ENCODE data around the gene TMEM161A.
"Not testable (repeated sequence)": the region's sequence is repeated elsewhere in the genome, so short reads cannot be mapped to it uniquely, and the experiment has no call there.

Gene TMEM161A

DNA sequence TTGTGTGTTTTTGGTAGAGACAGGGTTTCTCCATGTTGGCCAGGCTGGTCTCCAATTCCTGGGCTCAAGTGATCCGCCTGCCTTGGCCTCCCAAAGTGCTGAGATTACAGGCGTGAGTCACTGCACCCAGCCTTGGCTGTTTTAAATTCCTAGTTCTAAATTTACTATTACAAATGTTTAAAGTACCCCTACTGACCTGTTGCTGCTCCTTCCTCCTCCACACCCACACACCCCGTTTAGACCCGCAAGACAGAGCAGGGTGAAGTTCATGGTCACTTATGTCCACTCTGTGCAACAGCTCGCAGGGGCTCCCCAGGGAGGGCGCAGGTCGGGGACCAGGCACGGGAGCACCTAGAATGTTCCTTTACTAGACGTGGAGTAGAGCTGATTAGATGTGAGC, 28.7 kb downstream of the TMEM161A start:
- no peak overlapping the region for H3K4me3 ChIP-seq (ENCODE audit: low read length)
- DNase-seq (ENCODE audit: low read depth): no peak
- TF ChIP-seq, protein P1, sequence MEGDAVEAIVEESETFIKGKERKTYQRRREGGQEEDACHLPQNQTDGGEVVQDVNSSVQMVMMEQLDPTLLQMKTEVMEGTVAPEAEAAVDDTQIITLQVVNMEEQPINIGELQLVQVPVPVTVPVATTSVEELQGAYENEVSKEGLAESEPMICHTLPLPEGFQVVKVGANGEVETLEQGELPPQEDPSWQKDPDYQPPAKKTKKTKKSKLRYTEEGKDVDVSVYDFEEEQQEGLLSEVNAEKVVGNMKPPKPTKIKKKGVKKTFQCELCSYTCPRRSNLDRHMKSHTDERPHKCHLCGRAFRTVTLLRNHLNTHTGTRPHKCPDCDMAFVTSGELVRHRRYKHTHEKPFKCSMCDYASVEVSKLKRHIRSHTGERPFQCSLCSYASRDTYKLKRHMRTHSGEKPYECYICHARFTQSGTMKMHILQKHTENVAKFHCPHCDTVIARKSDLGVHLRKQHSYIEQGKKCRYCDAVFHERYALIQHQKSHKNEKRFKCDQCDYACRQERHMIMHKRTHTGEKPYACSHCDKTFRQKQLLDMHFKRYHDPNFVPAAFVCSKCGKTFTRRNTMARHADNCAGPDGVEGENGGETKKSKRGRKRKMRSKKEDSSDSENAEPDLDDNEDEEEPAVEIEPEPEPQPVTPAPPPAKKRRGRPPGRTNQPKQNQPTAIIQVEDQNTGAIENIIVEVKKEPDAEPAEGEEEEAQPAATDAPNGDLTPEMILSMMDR (conservative IDR thresholded peaks at IDR 0.05; ENCODE audit: low read length): no peak

GRCh38 chr19:19107654-19108053, 30.6 kb downstream of the TMEM161A start:
- no peak for DNase-seq (ENCODE audit: low read depth)
- H3K4me3 ChIP-seq (ENCODE audit: low read length): no peak overlapping the region
- TF ChIP-seq, protein P1 (conservative IDR thresholded peaks at IDR 0.05; ENCODE audit: low read length): no peak

GRCh38 chr19:19106938-19107337, 31.3 kb downstream of the TMEM161A start:
- not testable (repeated sequence) for DNase-seq (ENCODE audit: low read depth); H3K4me3 ChIP-seq (ENCODE audit: low read length)

- H3K4me3 ChIP-seq (ENCODE audit: low read length): peak overlapping the region; percentile 51
- TF ChIP-seq, protein P1 (conservative IDR thresholded peaks at IDR 0.05; ENCODE audit: low read length): no peak
- no peak for DNase-seq (ENCODE audit: low read depth)
Observed at GRCh38 chr19:19106056-19106551, 32.2 kb downstream of the TMEM161A start.

DNA sequence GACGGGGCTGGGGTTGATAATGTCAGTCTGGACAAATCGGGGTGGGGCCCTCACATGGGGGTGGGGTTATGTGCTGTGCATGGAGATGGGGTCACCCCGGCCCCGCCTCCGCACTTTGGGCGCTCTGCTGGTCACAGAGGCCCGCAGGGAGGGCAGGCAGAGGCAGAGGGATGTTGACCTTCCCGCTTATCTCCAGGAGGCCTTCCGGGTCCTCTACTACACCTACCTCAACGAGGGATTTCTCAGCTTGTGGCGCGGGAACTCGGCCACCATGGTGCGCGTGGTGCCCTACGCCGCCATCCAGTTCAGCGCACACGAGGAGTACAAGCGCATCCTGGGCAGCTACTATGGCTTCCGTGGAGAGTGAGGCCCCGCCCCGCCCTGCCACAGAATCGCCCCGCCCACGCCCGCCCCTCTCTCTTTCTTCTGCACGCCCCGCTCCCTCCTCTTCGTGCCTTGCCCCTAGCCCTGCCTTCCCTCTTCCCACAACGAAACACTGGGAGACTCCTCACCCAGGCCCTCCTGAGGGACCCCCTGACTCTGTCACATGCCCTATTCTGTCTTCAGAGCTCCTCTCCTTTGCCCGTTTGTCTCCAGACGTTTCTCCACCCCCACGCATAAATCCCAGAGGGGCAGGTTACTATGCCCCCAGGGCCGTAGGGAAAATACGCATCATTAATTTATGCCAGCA, 32.8 kb downstream of the TMEM161A start:
- peak; percentile 31 for DNase-seq (ENCODE audit: low read depth)
- TF ChIP-seq, protein P1 (conservative IDR thresholded peaks at IDR 0.05; ENCODE audit: low read length): no peak
- peak overlapping the region; percentile 51 for H3K4me3 ChIP-seq (ENCODE audit: low read length)

DNA sequence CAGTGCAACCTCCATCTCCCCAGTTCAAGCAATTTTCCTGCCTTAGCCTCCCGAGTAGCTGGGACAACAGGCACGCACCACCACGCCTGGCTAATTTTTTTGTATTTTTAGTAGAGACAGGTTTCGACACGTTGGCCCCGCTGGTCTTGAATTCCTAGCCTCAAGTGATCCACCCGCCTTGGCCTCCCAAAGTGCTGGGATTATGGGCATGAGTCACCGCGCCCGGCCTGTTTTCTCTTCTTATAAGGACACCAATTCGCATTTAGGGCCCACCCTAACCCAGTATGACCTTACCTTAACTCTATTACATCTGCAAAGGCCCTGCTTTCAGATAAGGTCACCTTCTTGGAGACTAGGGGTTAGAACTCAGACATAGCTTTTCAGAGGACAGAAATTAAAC, 35.1 kb downstream of the TMEM161A start:
- DNase-seq (ENCODE audit: low read depth): no peak
- H3K4me3 ChIP-seq (ENCODE audit: low read length): no peak overlapping the region
- TF ChIP-seq, protein P1 (conservative IDR thresholded peaks at IDR 0.05; ENCODE audit: low read length): no peak

DNA sequence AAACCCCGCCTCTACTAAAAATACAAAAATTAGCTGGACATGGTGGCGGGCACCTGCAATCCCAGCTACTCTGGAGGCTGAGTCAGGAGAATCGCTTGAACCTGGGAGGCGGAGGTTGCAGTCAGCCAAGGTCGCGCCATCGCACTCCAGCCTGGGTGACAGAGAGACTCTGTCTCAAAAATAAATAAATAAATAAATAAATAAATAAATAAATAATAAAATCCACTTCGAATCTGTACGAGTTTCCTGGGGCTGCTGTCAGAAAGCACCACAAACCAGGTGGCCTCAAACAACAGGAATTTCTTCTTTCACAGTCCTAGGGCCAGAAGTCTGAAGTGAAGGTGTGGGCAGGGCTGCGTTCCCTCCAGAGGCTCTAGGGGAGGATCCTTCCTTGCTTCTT, 35.7 kb downstream of the TMEM161A start:
- not testable (repeated sequence) for DNase-seq (ENCODE audit: low read depth); H3K4me3 ChIP-seq (ENCODE audit: low read length)

DNA sequence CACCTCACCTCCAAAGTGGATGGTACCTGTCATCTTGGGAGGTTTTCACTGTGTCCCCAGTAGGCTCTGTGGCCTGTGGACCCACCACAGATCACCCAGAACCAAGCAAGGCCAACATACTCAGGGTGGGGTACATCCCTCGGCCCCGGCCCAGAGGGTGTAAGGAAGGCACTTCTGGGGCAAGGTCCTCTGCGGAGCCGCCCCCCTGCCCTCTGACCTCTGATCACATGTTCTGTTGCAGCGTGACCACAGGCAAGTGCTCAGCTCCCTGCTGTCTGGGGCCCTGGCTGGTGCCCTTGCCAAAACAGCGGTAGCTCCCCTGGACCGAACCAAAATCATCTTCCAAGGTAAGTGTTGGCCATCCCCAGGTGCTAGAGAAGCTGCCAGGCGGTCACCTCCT, 36.7 kb downstream of the TMEM161A start:
- H3K4me3 ChIP-seq (ENCODE audit: low read length): no peak overlapping the region
- no peak for DNase-seq (ENCODE audit: low read depth)
- TF ChIP-seq, protein P1 (conservative IDR thresholded peaks at IDR 0.05; ENCODE audit: low read length): no peak
